Activated T-cell treated with anti-CD3 and anti-CD28 coated beads for 1 hour (primary cell): ENCODE data around the gene GSTP1.
"Not testable (repeated sequence)": the region's sequence is repeated elsewhere in the genome, so short reads cannot be mapped to it uniquely, and the experiment has no call there.

Experiments
- DNase-seq: peaks from one replicate; pipeline ENCODE4 v3.0.0-alpha.2; 2020; ENCODE audit warnings: low read depth

The GSTP1 gene

GRCh38 chr11:67563705-67564114 lies 19.9 kb upstream of the GSTP1 start:
- DNase-seq: not testable (repeated sequence)

DNA sequence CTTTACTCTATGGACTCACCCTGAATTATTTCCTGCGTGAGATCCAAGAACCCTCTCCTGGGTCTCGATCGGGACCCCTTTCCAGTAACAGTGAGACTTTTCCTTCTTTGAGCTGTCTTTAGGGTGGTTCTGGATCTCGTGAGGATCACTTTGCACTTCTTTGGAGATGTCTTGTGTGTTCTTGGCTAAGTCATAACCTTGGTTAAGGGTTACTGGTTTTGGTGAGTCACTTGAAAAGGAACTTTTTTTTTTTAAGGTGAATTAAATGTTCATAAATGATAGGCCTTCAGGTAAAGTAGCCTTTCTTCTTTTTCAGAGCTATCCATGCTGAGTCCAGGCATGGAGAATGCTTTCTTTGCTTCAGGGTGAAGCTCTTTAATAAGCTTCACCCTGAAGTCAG lies 19.4 kb upstream of the GSTP1 start:
- no peak for DNase-seq

DNA sequence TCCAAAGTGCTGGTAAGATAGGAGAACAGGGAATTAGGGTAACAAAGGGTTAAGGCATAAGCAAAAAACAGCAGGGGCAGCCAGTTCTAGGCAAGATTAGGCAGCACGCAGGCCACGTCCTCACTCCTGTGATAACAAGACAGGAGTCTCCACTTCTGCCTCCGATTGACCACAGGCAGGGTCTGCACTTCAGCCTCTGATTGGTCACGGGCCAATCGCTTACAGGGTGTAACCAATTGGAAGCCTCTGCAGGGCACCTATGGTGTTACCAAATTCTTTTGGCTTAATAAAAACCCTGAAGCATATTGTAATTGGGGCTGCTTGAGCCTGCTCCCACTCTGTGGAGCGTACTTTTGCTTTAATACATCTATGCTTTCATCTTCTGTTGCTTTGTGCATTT lies 12.2 kb upstream of the GSTP1 start:
- DNase-seq: no peak

DNA sequence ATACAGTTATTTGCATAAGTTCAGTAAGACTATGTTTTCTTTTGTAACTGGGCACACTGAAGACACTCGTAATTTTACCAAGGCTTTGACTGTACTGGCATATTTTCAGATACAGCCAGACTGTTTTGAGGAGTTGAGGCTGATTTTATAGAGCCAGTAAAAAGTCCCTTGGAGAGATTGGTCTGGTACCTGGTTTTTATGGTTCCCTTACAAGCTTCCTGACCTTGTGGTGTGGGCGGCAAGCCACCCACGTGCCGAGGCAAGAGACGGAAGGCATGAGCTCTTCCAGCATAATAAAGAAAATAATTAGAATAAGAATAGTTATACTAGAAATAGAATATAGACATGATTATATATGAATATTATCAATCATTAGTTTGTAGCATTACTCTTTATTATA lies 11.3 kb upstream of the GSTP1 start:
- DNase-seq: no peak

- no peak for DNase-seq
These were observed 10.7 kb upstream of the GSTP1 start for GRCh38 chr11:67572747-67573419.

DNA sequence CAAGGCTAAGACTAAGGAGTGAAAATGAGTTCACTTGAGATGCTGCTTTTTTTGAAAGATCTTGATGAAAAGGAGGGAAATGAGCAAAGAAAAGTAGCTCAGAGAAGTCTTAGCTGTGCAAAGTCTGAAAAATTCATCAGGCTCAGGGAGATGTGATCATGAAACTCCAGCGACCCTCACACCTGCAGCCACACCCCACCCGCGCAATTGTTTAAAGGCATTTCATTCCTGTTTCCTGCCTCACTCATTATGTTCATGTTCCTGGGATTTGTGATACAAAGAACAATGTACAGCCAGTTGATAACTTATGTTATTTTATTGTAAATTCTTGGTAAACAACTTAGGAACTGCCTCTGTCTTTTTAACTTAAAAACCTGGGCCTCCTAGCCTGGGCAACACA lies 8.7 kb upstream of the GSTP1 start:
- no peak for DNase-seq

DNA sequence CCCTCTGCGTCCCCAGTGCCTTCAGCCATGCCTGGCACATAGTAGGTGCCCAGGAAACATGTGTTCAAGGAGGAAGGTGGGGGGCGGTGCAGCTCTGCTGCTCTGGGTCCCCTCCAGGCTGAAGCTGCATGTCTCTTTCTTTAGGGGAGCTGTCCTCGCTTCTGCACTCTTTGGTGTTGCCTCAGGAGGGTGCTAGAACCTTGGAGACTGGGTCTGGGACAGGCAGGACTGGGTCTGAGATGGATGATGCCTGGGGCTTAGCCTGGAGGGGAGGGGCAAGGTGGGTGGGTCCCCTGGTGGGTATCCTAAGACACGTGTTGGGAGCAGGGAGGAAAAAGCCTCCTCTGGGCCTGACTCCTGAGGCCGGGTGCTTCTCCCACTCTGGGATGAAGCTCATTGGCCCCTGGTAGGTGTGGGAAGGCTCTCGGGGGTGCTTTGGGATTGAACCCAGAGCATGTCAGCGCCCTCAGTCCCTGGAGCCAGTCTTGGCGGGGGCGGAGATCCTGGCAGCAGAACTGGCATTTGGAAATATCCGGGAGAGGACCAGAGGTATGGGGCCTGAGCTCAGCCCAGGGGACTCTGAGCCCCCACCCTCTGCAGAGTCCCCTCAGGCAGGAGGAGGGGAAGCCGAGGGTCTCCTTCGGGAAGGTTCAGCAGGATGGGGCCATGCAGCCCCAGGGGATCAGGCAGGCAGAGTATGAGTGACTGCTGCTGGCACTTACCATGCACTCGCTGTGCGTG lies 6.7 kb upstream of the GSTP1 start:
- no peak for DNase-seq

- no peak for DNase-seq
These were observed 5.7 kb upstream of the GSTP1 start for GRCh38 chr11:67577951-67578350.

- DNase-seq: no peak
These were observed 2.1 kb upstream of the GSTP1 start for GRCh38 chr11:67581469-67581868.

DNA sequence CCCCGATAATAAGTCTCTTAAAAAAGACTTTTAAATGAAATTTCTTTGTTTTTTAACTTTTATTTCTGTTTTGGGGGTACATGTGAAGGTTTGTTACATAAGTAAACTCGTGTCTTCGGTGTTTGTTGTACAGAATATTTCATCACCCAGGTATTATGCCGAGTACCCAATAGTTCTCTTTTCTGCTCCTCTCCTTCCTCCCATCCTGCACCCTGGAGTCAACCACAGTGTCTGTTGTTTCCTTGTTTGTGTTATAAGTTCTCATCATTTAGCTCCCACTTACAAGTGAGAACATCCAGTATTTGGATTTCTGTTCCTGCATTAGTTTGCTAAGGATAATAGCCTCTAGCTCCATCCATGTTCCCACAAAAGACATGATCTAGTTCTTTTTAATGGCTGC lies 1.6 kb upstream of the GSTP1 start:
- no peak for DNase-seq

DNA sequence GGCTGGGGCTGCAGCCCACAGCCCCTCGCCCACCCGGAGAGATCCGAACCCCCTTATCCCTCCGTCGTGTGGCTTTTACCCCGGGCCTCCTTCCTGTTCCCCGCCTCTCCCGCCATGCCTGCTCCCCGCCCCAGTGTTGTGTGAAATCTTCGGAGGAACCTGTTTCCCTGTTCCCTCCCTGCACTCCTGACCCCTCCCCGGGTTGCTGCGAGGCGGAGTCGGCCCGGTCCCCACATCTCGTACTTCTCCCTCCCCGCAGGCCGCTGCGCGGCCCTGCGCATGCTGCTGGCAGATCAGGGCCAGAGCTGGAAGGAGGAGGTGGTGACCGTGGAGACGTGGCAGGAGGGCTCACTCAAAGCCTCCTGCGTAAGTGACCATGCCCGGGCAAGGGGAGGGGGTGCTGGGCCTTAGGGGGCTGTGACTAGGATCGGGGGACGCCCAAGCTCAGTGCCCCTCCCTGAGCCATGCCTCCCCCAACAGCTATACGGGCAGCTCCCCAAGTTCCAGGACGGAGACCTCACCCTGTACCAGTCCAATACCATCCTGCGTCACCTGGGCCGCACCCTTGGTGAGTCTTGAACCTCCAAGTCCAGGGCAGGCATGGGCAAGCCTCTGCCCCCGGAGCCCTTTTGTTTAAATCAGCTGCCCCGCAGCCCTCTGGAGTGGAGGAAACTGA lies 731 bp downstream of the GSTP1 start:
- no peak for DNase-seq

DNA sequence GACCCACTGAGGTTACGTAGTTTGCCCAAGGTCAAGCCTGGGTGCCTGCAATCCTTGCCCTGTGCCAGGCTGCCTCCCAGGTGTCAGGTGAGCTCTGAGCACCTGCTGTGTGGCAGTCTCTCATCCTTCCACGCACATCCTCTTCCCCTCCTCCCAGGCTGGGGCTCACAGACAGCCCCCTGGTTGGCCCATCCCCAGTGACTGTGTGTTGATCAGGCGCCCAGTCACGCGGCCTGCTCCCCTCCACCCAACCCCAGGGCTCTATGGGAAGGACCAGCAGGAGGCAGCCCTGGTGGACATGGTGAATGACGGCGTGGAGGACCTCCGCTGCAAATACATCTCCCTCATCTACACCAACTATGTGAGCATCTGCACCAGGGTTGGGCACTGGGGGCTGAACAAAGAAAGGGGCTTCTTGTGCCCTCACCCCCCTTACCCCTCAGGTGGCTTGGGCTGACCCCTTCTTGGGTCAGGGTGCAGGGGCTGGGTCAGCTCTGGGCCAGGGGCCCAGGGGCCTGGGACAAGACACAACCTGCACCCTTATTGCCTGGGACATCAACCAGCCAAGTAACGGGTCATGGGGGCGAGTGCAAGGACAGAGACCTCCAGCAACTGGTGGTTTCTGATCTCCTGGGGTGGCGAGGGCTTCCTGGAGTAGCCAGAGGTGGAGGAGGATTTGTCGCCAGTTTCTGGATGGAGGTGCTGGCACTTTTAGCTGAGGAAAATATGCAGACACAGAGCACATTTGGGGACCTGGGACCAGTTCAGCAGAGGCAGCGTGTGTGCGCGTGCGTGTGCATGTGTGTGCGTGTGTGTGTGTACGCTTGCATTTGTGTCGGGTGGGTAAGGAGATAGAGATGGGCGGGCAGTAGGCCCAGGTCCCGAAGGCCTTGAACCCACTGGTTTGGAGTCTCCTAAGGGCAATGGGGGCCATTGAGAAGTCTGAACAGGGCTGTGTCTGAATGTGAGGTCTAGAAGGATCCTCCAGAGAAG lies 1.6 kb downstream of the GSTP1 start:
- no peak for DNase-seq

DNA sequence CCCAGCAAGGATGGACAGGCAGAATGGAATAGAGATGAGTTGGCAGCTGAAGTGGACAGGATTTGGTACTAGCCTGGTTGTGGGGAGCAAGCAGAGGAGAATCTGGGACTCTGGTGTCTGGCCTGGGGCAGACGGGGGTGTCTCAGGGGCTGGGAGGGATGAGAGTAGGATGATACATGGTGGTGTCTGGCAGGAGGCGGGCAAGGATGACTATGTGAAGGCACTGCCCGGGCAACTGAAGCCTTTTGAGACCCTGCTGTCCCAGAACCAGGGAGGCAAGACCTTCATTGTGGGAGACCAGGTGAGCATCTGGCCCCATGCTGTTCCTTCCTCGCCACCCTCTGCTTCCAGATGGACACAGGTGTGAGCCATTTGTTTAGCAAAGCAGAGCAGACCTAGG lies 2.3 kb downstream of the GSTP1 start:
- no peak for DNase-seq

DNA sequence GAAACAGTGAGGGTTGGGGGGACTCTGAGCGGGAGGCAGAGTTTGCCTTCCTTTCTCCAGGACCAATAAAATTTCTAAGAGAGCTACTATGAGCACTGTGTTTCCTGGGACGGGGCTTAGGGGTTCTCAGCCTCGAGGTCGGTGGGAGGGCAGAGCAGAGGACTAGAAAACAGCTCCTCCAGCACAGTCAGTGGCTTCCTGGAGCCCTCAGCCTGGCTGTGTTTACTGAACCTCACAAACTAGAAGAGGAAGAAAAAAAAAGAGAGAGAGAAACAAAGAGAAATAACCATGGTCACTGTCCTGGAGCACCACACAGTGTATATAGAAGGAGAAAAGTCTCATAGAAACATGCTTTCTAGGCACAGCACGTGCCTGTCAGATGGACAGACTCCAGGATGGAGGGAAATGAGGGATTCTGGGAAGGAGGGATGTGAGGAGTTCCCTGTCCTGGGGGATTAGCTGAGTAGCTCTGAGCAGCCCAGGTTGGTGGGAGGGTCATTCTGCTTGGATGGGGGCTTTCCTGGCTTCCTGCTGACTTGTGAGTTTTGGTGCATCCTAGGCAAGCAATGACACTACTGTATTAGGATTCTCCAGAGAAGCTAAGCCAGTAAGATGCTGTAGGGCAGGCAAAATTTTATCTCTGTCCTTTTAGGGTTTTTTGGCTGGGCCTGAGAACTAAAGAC lies 3.1 kb downstream of the GSTP1 start:
- DNase-seq: no peak

DNA sequence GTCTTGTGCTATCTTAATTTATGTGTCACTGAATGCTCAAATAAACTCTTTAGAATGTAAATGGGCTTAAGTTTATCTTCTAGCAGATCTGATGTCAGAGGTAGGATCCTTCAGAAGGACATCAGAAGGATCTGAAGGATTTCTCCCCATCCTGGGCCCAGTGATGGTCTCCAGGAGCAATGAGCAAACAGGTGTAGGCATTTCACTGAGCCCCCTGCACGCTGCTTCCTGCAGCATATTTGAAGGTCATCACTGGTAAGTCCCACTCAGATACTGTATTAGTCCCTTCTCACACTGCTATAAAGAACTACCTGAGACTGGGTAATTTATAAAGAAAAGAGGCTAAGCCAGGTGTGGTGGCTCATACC lies 4.5 kb downstream of the GSTP1 start:
- DNase-seq: no peak

GRCh38 chr11:67588899-67589415 lies 5.3 kb downstream of the GSTP1 start:
- not testable (repeated sequence) for DNase-seq

GRCh38 chr11:67592880-67593564 lies 9.4 kb downstream of the GSTP1 start:
- DNase-seq: no peak

DNA sequence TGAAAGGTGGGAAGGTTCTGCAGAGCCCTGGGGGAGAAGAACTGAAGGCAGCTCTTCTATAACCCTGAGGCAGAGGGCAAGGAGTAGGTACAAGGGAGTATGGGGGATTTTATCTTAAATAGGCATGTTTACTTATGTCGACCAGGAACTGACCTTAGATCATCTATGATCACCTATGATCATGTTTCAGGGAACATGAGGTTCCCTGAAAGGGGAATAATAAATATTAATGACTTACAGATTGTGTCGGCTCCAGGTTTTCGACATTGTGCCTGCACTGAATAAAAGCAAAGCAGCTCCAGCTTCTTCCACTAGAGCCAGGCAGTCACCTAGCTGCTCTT lies 9.9 kb downstream of the GSTP1 start:
- no peak for DNase-seq

- no peak for DNase-seq
These were observed 10.9 kb downstream of the GSTP1 start for GRCh38 chr11:67594480-67594879.

DNA sequence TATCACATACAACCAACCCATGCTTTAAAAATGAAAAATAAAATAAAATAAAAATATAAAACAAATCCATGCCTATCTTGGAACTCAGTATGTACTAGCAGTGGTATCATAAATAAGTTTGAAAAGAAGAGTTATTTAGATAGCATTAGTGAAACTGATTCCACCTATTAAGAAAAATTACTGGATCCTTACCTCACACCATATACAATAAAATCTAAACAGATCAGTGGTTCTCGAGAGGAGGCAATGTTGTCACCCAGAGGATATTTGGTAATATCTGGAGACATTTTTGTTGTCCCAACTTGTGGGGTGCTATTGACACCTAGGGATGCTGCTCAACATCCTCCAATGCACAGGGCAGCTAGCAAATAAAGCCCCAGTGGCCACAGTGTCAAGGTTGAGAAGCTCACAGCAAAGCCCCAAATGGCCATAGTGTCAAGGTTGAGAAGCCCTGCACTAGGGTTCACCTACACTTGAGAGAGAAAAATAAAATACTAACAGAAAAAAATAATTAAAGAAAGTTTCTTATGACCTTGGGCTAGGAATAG lies 13.2 kb downstream of the GSTP1 start:
- no peak for DNase-seq

DNA sequence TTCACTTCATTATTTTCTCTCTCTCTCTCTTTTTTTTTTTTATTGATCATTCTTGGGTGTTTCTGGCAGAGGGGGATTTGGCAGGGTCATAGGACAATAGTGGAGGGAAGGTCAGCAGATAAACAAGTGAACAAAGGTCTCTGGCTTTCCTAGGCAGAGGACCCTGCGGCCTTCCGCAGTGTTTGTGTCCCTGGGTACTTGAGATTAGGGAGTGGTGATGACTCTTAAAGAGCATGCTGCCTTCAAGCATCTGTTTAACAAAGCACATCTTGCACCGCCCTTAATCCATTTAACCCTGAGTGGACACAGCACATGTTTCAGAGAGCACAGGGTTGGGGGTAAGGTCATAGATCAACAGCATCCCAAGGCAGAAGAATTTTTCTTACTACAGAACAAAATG lies 13.8 kb downstream of the GSTP1 start:
- DNase-seq: not testable (repeated sequence)
